ENCODE measurements around the gene LHFPL3.

- no peak for TF ChIP-seq POLR2A (IDR thresholded peaks at IDR 0.05)
- TF ChIP-seq, protein P1, sequence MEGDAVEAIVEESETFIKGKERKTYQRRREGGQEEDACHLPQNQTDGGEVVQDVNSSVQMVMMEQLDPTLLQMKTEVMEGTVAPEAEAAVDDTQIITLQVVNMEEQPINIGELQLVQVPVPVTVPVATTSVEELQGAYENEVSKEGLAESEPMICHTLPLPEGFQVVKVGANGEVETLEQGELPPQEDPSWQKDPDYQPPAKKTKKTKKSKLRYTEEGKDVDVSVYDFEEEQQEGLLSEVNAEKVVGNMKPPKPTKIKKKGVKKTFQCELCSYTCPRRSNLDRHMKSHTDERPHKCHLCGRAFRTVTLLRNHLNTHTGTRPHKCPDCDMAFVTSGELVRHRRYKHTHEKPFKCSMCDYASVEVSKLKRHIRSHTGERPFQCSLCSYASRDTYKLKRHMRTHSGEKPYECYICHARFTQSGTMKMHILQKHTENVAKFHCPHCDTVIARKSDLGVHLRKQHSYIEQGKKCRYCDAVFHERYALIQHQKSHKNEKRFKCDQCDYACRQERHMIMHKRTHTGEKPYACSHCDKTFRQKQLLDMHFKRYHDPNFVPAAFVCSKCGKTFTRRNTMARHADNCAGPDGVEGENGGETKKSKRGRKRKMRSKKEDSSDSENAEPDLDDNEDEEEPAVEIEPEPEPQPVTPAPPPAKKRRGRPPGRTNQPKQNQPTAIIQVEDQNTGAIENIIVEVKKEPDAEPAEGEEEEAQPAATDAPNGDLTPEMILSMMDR (IDR thresholded peaks at IDR 0.05) = no peak
These were observed 475.5 kb downstream of the LHFPL3 start for GRCh38 chr7:104803931-104804330.

Measured in adrenal gland (tissue), 5 donors.